ENCODE measurements around the gene SYTL5. TPM values are rescaled to one million over a fixed set of nuclear protein-coding genes. Genes with fewer than 3 reads are reported as not detected.

SYTL5 gene
- 0.05 and 0.13 TPM in 2 replicates for total RNA-seq

GRCh38 chrX:38006291-38006690 is at the start of gene SYTL5:
TSS of gene SYTL5 (plus strand) at chrX:38006553. CDS start at chrX:38033890, 27,337 bp downstream.

Other genes starting within 250 kb of the SYTL5 start
- not detected in 2 replicates for gene CYBB, start 226.5 kb upstream of the SYTL5 start, total RNA-seq
- gene DYNLT3, start 159.0 kb upstream of the SYTL5 start, total RNA-seq, result 34.3 and 38.7 TPM in 2 replicates
- gene SRPX, start 214.3 kb downstream of the SYTL5 start, total RNA-seq, result 164 and 174 TPM in 2 replicates

All from mammary microvascular endothelial cell (primary cell).